NCI-H82 treated with DMSO at 0.1 percent for 48 hours (cell line): ENCODE results near the gene PRXL2B.

ENCODE experiments used
- DNase-seq: peaks from one replicate; lab custom pipeline; 2025; ENCODE audit not compliant: unreplicated experiment; lab: John Stamatoyannopoulos, UW

PRXL2B gene

GRCh38 chr1:2584686-2585317, 1.8 kb upstream of the PRXL2B start:
- DNase-seq, result no peak

DNA sequence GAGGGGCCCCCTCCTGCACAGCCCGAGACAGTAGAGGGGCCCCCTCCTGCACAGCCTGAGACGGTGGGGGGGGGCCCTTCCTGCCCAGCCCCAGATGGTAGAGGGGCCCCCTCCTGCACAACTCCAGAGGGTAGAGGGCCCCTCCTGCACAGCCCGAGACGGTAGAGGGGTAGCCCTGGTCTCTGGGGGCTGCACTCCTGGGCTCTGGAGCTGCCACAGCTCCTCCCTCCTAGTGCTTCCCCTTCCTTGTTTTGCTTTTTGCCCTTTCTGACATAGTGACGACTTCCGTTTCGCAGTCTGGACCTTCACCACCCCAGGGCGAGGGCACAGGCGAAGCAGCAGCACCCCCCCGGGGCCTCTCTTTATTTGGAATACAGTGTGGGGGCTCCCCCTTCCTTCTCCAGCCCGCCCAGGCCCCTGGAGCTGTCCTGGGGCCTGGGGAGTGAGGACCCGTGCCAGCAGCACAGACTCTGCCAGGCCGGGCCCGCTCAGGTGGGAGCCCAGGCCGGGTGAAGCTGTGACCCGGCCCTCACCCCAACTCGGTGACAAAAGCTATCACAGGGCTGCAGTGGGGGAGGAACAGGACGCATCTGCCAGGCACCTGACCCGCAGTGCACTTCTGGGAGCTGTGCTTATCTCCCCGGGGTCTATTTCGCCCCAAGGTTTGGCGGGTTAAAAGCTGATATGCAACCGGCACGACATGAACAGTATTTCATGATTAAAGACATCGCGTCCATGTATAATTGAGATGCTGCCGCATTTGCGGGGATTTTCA, 1.1 kb upstream of the PRXL2B start:
- DNase-seq, result no peak

GRCh38 chr1:2587071-2587859, 688 bp downstream of the PRXL2B start:
- DNase-seq, result no peak

DNA sequence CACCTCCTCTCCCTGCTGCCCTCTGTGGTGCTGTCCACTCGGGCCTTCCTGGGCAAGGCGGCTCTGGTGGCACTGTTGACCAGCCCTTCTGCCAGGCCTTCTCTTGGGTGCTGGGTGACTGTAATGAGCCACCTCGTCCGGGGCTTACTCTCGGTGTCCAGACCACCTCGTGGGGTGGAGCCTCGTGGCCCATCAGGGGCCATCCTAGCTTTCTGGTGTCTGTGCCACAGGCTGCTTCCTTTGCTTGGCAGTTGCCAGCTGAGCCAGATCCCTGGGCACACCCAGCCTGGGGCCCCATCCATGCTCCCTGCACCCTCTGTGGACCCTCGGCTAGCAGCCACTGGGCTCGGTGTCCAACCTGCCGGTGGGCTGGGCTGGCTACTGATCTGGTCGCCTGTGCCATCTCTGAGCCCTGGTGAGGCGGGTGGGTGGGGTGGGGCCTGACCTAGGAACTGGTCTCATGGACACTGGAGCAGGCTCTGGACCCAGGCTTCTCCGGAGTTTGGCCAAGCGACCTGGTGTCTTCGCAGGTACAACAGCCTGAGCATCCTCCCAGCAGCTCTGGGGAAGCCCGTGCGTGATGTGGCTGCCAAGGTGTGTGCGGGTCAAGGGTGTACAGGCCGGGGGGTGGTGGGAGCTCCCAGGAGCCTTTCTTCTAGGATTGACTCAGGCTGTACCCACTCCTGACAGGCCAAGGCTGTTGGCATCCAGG, 1.4 kb downstream of the PRXL2B start:
- DNase-seq, result no peak

DNA sequence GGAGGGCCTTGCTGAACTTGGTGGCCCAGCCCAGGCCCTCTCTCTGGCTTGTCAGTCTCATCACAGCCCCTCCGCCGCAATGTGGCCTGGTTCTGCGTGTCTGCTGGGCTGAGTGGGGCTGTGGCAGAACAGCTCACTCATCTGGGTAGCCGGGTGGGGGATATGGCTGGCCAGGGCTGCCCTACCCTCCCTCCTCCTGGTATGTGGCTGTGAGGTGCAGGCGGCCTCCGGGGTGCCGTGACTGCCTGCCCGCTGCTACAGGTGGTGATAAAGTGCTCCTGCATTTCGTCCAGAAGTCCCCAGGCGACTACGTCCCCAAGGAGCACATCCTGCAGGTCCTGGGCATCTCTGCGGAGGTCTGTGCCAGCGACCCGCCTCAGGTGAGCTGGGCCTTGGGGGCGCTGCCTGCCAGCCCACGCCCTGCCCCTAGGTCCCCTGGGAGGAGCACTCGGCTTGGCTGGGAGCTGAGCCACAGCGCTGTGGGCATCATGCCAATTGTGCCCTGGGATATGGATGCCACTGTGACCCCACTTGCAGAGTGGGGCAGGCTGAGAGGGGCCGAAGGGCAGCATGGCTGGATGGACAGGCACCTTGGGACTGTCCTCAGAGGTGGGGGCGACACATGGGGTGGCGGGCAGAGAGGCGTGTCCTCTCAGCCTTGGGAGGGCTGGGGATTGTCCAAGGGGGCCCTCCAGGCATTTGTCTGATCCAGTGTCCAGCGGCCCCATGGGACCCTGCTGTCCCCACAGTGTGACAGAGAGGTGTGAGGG, 2.3 kb downstream of the PRXL2B start:
- DNase-seq, result no peak

- no peak for DNase-seq
Measured at GRCh38 chr1:2589431-2590232, 3.1 kb downstream of the PRXL2B start.

DNA sequence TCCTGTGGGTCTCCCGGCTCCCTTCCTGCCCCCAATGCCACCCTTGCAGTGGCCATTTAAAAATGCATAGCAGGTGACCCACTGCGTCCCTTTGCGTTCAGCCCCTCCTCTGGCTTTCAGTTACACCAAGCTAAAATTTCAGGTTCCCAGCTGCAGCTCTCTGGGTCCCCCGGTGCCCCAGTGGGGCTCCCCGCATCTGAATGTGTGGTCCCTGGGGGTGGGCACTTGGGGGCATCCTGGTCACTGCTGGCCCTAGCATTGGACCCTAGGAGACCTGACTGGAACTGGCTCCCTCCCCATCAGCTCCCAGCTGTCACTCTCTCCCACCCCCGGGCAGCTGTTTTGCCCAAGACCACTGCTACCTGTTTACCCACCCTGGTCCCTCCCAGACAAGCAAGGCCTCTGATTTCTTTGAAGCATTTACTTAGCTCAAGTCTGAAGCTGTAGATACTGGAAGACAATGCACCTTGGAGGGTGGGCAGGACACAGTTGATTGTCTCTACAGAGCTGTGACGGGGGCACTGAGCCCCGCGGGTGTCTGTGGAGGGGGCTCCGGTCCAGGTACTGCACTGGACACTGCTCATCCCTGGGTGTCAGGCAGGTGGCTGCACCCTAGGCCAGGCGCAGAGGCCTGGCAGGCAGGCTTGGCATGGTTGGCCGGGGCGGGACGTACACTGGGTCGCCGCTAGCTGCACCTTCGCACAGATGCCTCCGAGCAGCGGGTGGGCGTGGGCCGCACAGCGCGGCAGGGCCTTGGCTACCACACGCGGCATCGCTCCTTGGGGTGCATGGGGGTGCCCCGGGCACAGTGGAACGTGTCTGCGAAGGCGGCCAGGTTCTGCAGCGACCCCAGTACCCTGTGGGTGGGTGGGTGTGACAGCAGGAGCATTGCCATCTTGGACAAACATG, 3.9 kb downstream of the PRXL2B start:
- no peak for DNase-seq

GRCh38 chr1:2591233-2591580, 4.6 kb downstream of the PRXL2B start:
- no peak for DNase-seq

DNA sequence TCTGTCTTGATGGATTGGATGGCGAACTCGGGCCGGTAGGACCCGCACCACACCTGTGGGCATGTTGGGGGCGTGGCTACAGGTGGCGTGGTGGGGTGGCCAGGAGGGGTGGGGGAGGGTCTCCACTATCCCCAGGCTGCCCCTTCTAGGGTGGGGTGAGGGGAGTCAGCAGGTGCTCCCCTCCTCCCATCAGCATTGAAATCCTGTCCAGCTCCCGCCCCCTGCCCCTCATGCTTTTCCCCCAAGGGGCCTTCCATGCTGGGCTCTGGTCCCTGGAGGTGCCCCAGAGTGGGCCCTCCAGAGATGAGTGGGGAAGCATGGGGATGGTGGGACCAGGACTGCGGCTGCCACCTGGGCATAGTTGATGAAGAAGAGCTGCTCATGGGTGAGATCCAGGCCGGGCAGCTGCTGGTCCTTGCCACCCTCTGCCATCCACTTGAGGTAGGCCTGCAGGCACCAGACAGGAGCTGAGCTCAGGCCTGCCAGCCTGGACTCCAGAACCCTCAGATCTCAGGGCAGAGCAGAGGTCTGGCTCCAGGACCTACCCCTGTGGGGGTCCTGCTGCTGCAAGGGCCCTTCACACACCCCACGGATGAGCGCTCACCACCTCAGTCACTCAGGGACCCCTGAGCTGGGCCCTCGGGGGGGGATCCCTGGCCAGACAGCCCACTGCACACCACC, 5.1 kb downstream of the PRXL2B start:
- DNase-seq, result no peak

GRCh38 chr1:2592672-2593071, 6.1 kb downstream of the PRXL2B start:
- DNase-seq, result no peak

GRCh38 chr1:2593251-2593878, 6.8 kb downstream of the PRXL2B start:
- no peak for DNase-seq

DNA sequence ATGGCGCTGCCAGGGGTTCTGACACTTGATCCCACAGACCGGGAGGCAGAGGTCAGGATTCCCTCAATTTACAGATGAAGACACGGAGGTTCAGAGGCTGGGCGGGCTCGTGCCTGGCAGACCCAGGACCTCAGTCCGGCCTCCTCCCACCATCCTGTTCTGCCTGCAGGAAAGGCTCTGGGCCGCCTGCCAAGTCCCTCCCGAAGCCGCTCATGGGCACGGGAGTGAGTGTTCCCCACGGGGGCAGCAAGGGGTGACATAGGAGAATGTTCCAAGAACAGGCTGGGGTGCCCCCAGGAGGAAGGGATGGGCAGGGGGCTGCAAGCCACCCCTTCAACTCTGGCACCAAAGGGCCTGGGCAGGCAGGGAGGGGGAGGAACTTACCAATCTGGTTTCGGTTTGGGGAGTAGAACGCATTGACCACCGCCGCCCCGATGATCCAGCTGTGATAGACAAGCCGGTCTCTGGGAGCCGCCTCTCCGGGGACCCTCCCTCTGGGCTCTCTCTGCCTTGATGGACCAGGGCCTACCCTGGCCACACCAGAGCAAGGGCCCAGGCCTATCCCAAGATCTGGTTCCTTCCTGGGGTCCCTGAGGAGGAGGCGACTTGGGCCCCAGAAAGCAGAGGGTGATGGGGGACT, 7.5 kb downstream of the PRXL2B start:
- DNase-seq, result no peak

DNA sequence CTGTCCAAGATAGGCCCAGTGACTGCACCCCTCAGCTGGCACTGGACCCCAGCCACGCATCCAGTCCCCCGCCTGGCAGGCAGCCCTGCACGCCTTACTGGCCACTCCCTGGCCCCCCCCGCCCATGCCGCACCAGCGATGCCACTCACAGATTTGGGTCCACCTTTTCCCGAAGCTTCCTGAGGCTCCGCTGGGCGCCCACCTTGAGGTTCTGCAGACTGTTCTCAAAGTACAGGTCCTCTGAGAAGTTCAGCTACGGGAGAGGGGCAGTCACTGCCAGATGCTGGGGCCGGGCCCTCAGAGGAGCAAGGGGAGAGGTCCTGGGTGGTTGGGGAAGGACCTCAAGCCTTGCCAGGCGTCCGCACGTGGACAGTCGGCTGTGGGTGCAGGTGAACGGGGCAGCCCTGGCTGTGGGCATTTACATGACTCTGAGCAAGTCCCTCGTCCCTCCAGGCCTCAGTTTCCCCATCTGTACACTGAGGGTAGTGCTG, 8.1 kb downstream of the PRXL2B start:
- no peak for DNase-seq

DNA sequence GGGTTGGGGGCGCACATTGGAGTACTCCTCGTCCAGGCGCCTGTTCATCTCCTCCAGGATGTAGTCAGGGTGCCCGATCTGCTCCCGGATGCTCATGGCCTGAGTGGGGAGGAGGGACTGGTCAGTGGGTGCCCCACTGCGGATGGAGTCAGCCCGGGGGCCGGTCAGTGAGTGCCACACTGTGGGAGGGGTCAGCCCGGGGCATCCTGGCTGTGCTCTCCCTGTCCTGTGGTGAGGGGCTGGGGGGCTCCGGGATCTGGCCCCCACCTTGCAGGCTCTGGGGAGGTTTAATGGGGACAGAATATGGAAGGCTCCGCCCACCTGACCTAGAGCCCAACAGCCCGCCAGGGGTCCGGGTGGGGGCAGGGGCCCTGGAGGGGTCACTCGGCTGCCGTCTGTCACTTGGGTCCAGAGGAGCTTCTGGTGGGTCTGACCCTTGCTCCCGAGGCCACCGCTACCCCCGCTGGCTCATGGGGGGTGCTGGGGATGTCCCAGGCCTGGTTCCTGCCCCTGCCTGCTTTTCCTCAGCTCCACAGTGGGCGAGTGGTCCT, 8.8 kb downstream of the PRXL2B start:
- DNase-seq, result no peak

DNA sequence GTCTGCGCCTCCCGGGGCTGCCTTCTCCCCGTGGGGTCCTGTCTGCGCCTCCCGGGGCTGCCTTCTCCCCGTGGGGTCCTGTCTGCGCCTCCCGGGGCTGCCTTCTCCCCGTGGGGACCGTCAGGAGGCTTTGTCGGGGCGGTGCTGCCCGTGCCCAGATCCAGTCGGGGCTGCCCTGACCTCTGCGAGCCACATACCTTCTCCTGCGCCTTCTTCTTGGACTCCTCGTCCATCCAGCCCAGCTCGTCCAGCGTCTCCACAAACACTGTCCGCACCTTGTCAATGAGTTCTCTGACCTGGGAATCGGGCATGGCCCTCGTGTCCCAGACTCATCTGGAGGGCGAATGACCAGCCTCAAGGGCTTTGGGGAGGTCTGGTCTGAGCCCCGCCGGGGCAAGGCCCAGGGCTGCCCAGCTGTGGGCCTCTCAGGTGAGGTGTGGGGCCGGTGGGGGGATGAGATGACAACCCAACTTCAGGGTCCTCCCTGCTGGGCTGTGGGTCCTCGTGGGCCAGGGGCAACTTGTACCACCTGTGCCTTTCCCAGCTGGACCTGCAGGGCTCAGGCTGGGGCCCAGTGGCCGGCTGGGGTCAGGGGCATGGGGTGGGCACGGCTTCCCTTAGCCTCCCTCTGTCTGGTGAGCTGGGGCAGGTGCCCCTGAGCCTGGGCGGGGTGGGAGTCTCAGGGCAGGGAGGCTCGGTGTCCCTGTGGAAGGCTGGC, 9.4 kb downstream of the PRXL2B start:
- no peak for DNase-seq
